ENCODE results near the gene ACVR1B. TPM values are rescaled to one million over a fixed set of nuclear protein-coding genes. Genes with fewer than 3 reads are reported as not detected.

Gene ACVR1B
- total and polyA plus RNA-seq, 2 experiments from 2014 or later = 2.4 to 7.5 TPM

DNA sequence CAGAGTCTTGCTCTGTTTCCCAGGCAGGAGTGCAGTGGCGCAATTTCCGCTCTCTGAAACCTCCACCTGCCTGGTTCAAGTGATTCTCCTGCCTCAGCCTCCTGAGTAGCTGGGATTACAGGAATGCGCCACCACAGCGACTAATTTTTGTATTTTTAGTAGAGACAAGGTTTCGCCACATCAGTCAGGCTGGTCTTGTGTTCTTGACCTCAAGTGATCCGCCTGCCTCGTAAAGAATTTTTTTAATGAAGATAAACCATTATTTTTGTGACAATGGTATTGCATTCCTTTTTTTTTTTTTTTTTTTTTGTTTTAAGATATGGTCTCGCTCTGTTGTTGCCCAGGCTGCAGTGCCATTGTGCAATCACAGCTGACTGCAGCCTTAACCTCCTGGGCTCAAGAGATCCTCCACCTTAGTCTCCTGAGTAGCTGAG lies 25.8 kb downstream of the ACVR1B start:
- Mint-ChIP-seq H3K9me3 (no peaks in the 10 kb centered on the region), H3K4me3 (no peak overlapping the region), H3K27me3 (ENCODE audit: insufficient read depth, low read depth, poor library complexity) (peaks cover 3% of the 10 kb centered on the region), H3K36me3 (ENCODE audit: low read depth) (peaks cover 38% of the 10 kb centered on the region), H3K27ac (no peak overlapping the region), H3K4me1 (peaks cover 26% of the 10 kb centered on the region)
- TF ChIP-seq STAT1 (IDR thresholded peaks at IDR 0.05; ENCODE audit: unreplicated experiment) = no peak
- TF ChIP-seq, protein P1, sequence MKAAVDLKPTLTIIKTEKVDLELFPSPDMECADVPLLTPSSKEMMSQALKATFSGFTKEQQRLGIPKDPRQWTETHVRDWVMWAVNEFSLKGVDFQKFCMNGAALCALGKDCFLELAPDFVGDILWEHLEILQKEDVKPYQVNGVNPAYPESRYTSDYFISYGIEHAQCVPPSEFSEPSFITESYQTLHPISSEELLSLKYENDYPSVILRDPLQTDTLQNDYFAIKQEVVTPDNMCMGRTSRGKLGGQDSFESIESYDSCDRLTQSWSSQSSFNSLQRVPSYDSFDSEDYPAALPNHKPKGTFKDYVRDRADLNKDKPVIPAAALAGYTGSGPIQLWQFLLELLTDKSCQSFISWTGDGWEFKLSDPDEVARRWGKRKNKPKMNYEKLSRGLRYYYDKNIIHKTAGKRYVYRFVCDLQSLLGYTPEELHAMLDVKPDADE (IDR thresholded peaks at IDR 0.05) = no peak
- TF ChIP-seq ZNF331 (CRISPR knock-in tag; IDR thresholded peaks at IDR 0.05; ENCODE audit: low read depth) = no peak
- TF ChIP-seq, protein P2, sequence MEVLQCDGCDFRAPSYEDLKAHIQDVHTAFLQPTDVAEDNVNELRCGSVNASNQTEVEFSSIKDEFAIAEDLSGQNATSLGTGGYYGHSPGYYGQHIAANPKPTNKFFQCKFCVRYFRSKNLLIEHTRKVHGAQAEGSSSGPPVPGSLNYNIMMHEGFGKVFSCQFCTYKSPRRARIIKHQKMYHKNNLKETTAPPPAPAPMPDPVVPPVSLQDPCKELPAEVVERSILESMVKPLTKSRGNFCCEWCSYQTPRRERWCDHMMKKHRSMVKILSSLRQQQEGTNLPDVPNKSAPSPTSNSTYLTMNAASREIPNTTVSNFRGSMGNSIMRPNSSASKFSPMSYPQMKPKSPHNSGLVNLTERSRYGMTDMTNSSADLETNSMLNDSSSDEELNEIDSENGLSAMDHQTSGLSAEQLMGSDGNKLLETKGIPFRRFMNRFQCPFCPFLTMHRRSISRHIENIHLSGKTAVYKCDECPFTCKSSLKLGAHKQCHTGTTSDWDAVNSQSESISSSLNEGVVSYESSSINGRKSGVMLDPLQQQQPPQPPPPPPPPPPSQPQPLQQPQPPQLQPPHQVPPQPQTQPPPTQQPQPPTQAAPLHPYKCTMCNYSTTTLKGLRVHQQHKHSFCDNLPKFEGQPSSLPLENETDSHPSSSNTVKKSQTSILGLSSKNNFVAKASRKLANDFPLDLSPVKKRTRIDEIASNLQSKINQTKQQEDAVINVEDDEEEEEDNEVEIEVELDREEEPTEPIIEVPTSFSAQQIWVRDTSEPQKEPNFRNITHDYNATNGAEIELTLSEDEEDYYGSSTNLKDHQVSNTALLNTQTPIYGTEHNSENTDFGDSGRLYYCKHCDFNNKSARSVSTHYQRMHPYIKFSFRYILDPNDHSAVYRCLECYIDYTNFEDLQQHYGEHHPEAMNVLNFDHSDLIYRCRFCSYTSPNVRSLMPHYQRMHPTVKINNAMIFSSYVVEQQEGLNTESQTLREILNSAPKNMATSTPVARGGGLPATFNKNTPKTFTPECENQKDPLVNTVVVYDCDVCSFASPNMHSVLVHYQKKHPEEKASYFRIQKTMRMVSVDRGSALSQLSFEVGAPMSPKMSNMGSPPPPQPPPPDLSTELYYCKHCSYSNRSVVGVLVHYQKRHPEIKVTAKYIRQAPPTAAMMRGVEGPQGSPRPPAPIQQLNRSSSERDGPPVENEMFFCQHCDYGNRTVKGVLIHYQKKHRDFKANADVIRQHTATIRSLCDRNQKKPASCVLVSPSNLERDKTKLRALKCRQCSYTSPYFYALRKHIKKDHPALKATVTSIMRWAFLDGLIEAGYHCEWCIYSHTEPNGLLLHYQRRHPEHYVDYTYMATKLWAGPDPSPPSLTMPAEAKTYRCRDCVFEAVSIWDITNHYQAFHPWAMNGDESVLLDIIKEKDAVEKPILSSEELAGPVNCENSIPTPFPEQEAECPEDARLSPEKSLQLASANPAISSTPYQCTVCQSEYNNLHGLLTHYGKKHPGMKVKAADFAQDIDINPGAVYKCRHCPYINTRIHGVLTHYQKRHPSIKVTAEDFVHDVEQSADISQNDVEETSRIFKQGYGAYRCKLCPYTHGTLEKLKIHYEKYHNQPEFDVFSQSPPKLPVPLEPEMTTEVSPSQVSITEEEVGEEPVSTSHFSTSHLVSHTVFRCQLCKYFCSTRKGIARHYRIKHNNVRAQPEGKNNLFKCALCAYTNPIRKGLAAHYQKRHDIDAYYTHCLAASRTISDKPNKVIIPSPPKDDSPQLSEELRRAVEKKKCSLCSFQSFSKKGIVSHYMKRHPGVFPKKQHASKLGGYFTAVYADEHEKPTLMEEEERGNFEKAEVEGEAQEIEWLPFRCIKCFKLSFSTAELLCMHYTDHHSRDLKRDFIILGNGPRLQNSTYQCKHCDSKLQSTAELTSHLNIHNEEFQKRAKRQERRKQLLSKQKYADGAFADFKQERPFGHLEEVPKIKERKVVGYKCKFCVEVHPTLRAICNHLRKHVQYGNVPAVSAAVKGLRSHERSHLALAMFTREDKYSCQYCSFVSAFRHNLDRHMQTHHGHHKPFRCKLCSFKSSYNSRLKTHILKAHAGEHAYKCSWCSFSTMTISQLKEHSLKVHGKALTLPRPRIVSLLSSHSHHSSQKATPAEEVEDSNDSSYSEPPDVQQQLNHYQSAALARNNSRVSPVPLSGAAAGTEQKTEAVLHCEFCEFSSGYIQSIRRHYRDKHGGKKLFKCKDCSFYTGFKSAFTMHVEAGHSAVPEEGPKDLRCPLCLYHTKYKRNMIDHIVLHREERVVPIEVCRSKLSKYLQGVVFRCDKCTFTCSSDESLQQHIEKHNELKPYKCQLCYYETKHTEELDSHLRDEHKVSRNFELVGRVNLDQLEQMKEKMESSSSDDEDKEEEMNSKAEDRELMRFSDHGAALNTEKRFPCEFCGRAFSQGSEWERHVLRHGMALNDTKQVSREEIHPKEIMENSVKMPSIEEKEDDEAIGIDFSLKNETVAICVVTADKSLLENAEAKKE (CRISPR knock-in tag; IDR thresholded peaks at IDR 0.05) = no peak
- no peak for TF ChIP-seq NANOG (IDR thresholded peaks at IDR 0.05; ENCODE audit: borderline replicate concordance)
- TF ChIP-seq EZH2 (IDR thresholded peaks at IDR 0.05; ENCODE audit: low read depth, unreplicated experiment) = no peak
- no peak for TF ChIP-seq EZH2phosphoT487 (IDR thresholded peaks at IDR 0.05; ENCODE audit: unreplicated experiment)
- no peak for TF ChIP-seq ZNF114 (CRISPR knock-in tag; IDR thresholded peaks at IDR 0.05)
- TF ChIP-seq JUNB (IDR thresholded peaks at IDR 0.05; ENCODE audit: unreplicated experiment) = no peak
- no peak for TF ChIP-seq CREB1 (CRISPR knock-in tag; IDR thresholded peaks at IDR 0.05; ENCODE audit: low read depth)
- TF ChIP-seq REST (IDR thresholded peaks at IDR 0.05; ENCODE audit: unreplicated experiment) = no peak
- TF ChIP-seq, protein P3, sequence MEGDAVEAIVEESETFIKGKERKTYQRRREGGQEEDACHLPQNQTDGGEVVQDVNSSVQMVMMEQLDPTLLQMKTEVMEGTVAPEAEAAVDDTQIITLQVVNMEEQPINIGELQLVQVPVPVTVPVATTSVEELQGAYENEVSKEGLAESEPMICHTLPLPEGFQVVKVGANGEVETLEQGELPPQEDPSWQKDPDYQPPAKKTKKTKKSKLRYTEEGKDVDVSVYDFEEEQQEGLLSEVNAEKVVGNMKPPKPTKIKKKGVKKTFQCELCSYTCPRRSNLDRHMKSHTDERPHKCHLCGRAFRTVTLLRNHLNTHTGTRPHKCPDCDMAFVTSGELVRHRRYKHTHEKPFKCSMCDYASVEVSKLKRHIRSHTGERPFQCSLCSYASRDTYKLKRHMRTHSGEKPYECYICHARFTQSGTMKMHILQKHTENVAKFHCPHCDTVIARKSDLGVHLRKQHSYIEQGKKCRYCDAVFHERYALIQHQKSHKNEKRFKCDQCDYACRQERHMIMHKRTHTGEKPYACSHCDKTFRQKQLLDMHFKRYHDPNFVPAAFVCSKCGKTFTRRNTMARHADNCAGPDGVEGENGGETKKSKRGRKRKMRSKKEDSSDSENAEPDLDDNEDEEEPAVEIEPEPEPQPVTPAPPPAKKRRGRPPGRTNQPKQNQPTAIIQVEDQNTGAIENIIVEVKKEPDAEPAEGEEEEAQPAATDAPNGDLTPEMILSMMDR (conservative IDR thresholded peaks at IDR 0.05; ENCODE audit: low read depth in 2 of 2) = no peak
- TF ChIP-seq POLR2AphosphoS5 (IDR thresholded peaks at IDR 0.05; ENCODE audit: low read depth) = no peak
- H3F3A ChIP-seq (replicated peaks; ENCODE audit: low read depth) = no peaks in the 10 kb centered on the region
- no peaks in the 10 kb centered on the region for H3K27me3 ChIP-seq (ENCODE audit: insufficient read depth)
- no peak overlapping the region for H3K4me3 ChIP-seq
- H2AFZ ChIP-seq = no peak overlapping the region
- no peak for ATAC-seq
- 0 out of 2 replicates have a peak, but pooled peaks cover 5% of the 10 kb centered on the region for H3K79me2 ChIP-seq (replicated peaks; ENCODE audit: insufficient read depth)
- H3K4me2 ChIP-seq = no peak overlapping the region
- peaks cover 12% of the 10 kb centered on the region for H3K4me1 ChIP-seq (ENCODE audit: insufficient read depth)
- no peaks in the 10 kb centered on the region for H3K36me3 ChIP-seq (ENCODE audit: insufficient read depth)
- DNase-seq (ENCODE audit: low spot score) = no peak
- peaks cover 14% of the 10 kb centered on the region; the same call in 1 of the 2 replicates for H4K20me1 ChIP-seq (replicated peaks; ENCODE audit: insufficient read depth)
- no peak overlapping the region for H3K27ac ChIP-seq (ENCODE audit: low read depth)
- H3K9me2 ChIP-seq (ENCODE audit: insufficient read depth) = no peaks in the 10 kb centered on the region

Measured in GM23338 (cell line).